Epithelial cell of proximal tubule (primary cell): ENCODE data around the gene TBC1D22A. TPM values are rescaled to one million over a fixed set of nuclear protein-coding genes. Genes with fewer than 3 reads are reported as not detected.
A peak's percentile ranks its signal among the peaks of the same experiment; 100 is the strongest.

Experiments used
- DNase-seq: peaks from one replicate; pipeline ENCODE4 v3.0.0-alpha.2; 2011; ENCODE audit warnings: low read depth
- H3K4me3 ChIP-seq: 2 replicates; pipeline ENCODE4 v1.5.1; 2011; ENCODE audit warnings: low read depth, mild to moderate bottlenecking, low read length
- CTCF ChIP-seq: conservative IDR thresholded peaks from 2 replicates; pipeline ENCODE4 v1.5.1; 2012; ENCODE audit warnings: low read depth, mild to moderate bottlenecking, low read length
- total RNA-seq: library from RNA; depleted of rRNA; stranded (reverse); fragments of >200 nt; gene quantifications from 2 replicates; pipeline ENCODE4 v1.2.3, GENCODE V29; 2015

Gene TBC1D22A
- total RNA-seq, 1 donor from 2014 or later = 22.7 TPM

DNA sequence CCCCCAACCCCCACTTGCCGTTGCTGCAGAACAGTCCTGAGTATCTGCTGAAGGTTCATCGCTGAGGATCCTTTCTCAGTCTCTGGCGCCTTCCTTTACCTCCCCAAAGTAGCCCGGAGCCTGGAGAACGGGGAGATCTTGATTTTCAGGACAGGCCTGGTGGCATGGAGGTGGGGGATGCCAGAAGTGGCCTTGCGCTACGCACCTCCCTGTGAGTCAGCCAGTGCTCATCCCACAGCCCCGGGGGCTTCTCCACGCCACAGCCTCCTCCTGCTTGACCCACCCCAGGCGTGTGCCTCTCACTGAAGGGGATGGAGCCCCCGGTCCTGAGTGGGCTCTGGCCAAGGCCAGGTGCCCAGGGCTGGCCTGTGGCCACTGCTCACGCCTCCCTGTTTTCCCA, 339.6 kb downstream of the TBC1D22A start:
- H3K4me3 ChIP-seq = no peak overlapping the region
- DNase-seq = no peak
- TF ChIP-seq CTCF = no peak

GRCh38 chr22:47102648-47103047, 340.2 kb downstream of the TBC1D22A start:
- TF ChIP-seq CTCF = no peak
- peak; percentile 32 for DNase-seq
- H3K4me3 ChIP-seq = no peak overlapping the region

GRCh38 chr22:47105085-47105484, 342.6 kb downstream of the TBC1D22A start:
- no peak overlapping the region for H3K4me3 ChIP-seq
- no peak for TF ChIP-seq CTCF
- no peak for DNase-seq

DNA sequence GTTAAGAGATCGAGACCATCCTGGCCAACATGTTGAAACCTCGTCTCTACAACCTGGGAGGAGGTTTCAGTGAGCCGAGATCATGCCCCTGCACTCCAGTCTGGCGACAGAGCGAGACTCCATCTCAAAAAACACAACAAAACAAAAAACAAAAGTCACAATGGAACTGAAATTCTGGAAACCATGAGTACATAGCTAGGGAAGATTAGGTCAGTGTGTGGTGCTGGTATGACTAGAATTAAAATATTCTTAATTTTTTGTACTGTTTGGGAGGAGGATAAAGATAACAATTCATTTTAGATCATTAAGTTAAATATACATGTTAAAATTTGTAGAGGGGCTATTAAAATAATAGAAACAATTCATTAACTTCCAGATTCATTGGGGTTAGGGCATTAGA, 344.4 kb downstream of the TBC1D22A start:
- no peak for TF ChIP-seq CTCF
- no peak for DNase-seq
- no peak overlapping the region for H3K4me3 ChIP-seq

DNA sequence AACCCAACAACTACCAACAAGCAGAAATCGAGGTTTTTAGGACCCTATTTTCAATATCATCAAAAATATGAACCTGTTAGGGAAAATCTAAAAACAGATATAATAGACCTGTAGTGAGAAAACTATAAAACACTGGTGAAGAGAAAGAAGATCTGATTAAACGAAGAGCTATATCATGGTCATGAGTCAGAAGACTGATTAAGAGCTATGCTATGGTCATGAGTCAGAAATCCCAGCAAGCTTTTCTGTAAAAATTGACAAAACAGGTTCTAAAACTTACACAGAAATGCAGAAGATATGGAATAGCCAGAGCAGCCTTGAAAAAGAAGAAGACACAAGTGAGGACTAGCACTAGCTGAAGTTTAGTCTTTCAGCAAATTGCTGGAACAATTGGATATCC, 345.0 kb downstream of the TBC1D22A start:
- DNase-seq = peak; percentile 37
- TF ChIP-seq CTCF = no peak
- H3K4me3 ChIP-seq = no peak overlapping the region

DNA sequence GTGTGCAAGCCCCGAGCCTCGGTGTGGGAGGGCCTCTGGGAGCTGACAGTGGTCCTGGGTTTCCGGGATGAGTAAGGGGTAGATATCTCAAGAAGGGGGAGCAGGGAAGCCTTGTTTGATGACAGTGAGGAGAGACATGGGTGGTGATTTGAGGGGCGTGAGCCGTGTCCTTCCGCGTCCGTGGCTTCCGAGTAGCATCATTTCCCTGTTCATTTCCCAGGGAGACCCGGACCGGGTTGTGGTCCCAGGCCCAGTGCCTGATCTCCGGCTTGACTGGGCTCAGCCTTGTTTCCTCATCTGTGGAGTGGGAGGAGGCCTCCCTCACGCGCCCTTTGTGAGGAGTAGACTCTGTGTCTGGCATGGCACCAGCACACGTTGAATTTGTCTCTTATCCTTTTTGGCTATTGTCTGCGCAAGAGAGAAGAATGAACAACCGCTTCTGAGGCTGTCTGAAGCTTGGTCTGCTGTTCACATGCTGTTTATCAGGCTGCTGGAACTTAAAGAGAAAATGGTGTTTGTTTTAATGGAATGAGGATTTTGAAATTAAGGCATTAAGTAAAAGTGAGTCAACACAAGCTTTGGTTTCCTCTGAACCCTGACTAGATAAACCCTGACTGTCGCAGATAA, 348.5 kb downstream of the TBC1D22A start:
- no peak for TF ChIP-seq CTCF
- DNase-seq = no peak
- no peak overlapping the region for H3K4me3 ChIP-seq

- no peak overlapping the region for H3K4me3 ChIP-seq
- no peak for DNase-seq
- TF ChIP-seq CTCF = no peak
Observed at GRCh38 chr22:47111626-47112581, 349.5 kb downstream of the TBC1D22A start.
